ENCODE results near the gene ZBTB45.

Gene ZBTB45

GRCh38 chr19:58555369-58555885 lies 35.8 kb upstream of the ZBTB45 start:
- Histone ChIP-seq H4K8ac (ENCODE audit: low read depth, low read length) (peak overlapping the region; percentile 98), H3K4me3 (ENCODE audit: low read depth, low read length) (no peak overlapping the region), H3K4ac (ENCODE audit: low read depth, low read length) (peak overlapping the region; percentile 22), H2BK120ac (ENCODE audit: insufficient read depth, low read length, poor library complexity) (no peak overlapping the region), H3K9ac (ENCODE audit: low read length) (peak overlapping the region; percentile 64), H3K4me2 (ENCODE audit: low read length) (peak overlapping the region; percentile 90), H3K27ac (ENCODE audit: low read depth, low read length) (peak overlapping the region; percentile 89), H4K91ac (ENCODE audit: low read depth, low read length) (no peak overlapping the region), H3K79me1 (ENCODE audit: low read length) (peaks cover 26% of the 10 kb centered on the region), H2BK12ac (ENCODE audit: low read length) (no peak overlapping the region), H3K36me3 (ENCODE audit: control insufficient read depth in 1 of 2, insufficient read depth in 2 of 2, low read length in 2 of 2) (peaks cover 45% of the 10 kb centered on the region in 2 experiments), H3K79me2 (ENCODE audit: control insufficient read depth, insufficient read depth, low read length, poor library complexity) (peaks cover 27% of the 10 kb centered on the region), H3K9me3 (ENCODE audit: insufficient read depth, low read depth, low read length) (no peaks in the 10 kb centered on the region), H4K12ac (ENCODE audit: low read depth, low read length) (peak overlapping the region; percentile 9), H3K27me3 (ENCODE audit: insufficient read depth, low read length) (no peaks in the 10 kb centered on the region), H3K23ac (ENCODE audit: low read length) (no peak overlapping the region), H3K4me1 (ENCODE audit: control insufficient read depth in 1 of 2, insufficient read depth in 2 of 2, low read length in 2 of 2) (peaks cover 21 to 29% of the 10 kb centered on the region in 2 experiments), H2AK5ac (ENCODE audit: low read length) (peak overlapping the region; percentile 16), H3K14ac (ENCODE audit: low read length) (peak overlapping the region; percentile 47), H2AFZ (ENCODE audit: insufficient read depth, low read length, poor library complexity) (no peak overlapping the region), H2BK5ac (ENCODE audit: low read depth, low read length, poor library complexity) (peak overlapping the region; percentile 0), H3K18ac (ENCODE audit: low read length) (no peak overlapping the region)
- DNase-seq: no peak
- no CpG with 5 or more reads among the region's 4 CpGs for WGBS (ENCODE audit: extremely low coverage, insufficient coverage, insufficient read length)

- H3K79me2 ChIP-seq (ENCODE audit: control insufficient read depth, insufficient read depth, low read length, poor library complexity): peaks cover 27% of the 10 kb centered on the region
- no peaks in the 10 kb centered on the region for H3K9me3 ChIP-seq (ENCODE audit: insufficient read depth, low read depth, low read length)
- no CpG with 5 or more reads among the region's 69 CpGs for WGBS (ENCODE audit: extremely low coverage, insufficient coverage, insufficient read length)
- H2BK5ac ChIP-seq (ENCODE audit: low read depth, low read length, poor library complexity): peak within 1 kb of the TSS; percentile 55
- DNase-seq: peak; percentile 90 to 98
- peak within 1 kb of the TSS; percentile 92 for H2AK5ac ChIP-seq (ENCODE audit: low read length)
- H3K4me1 ChIP-seq (ENCODE audit: control insufficient read depth in 1 of 2, insufficient read depth in 2 of 2, low read length in 2 of 2): peaks cover 18 to 26% of the 10 kb centered on the region in 2 experiments
- H2BK12ac ChIP-seq (ENCODE audit: low read length): peak within 1 kb of the TSS; percentile 10
- peak within 1 kb of the TSS; percentile 68 for H2AFZ ChIP-seq (ENCODE audit: insufficient read depth, low read length, poor library complexity)
- peaks cover 52% of the 10 kb centered on the region in 2 experiments for H3K36me3 ChIP-seq (ENCODE audit: control insufficient read depth in 1 of 2, insufficient read depth in 2 of 2, low read length in 2 of 2)
- H3K27me3 ChIP-seq (ENCODE audit: insufficient read depth, low read length): no peaks in the 10 kb centered on the region
- peak within 1 kb of the TSS; percentile 59 for H2BK120ac ChIP-seq (ENCODE audit: insufficient read depth, low read length, poor library complexity)
- H4K8ac ChIP-seq (ENCODE audit: low read depth, low read length): peak within 1 kb of the TSS; percentile 98
- H3K4ac ChIP-seq (ENCODE audit: low read depth, low read length): peak within 1 kb of the TSS; percentile 78
- peak within 1 kb of the TSS; percentile 94 for H3K14ac ChIP-seq (ENCODE audit: low read length)
- H3K23ac ChIP-seq (ENCODE audit: low read length): no peak within 1 kb of the TSS
- peak within 1 kb of the TSS; percentile 91 for H4K12ac ChIP-seq (ENCODE audit: low read depth, low read length)
- H3K27ac ChIP-seq (ENCODE audit: low read depth, low read length): peak within 1 kb of the TSS; percentile 89
- peak within 1 kb of the TSS; percentile 82 for H3K4me3 ChIP-seq (ENCODE audit: low read depth, low read length)
- H3K9ac ChIP-seq (ENCODE audit: low read length): peak within 1 kb of the TSS; percentile 91
- peak within 1 kb of the TSS; percentile 71 for H3K18ac ChIP-seq (ENCODE audit: low read length)
- H3K4me2 ChIP-seq (ENCODE audit: low read length): peak within 1 kb of the TSS; percentile 90
- H3K79me1 ChIP-seq (ENCODE audit: low read length): peaks cover 24% of the 10 kb centered on the region
- peak within 1 kb of the TSS; percentile 94 for H4K91ac ChIP-seq (ENCODE audit: low read depth, low read length)
These were observed 35.1 kb upstream of the ZBTB45 start, which contains the start of gene CHMP2A for GRCh38 chr19:58554494-58555368. Gene CHMP2A, minus strand, starts transcription at chr19:58555105. Its CDS starts 893 bp downstream, at chr19:58554212.

GRCh38 chr19:58553799-58554493 lies 34.3 kb upstream of the ZBTB45 start:
- H3K18ac ChIP-seq (ENCODE audit: low read length): peak overlapping the region; percentile 71
- peak overlapping the region; percentile 82 for H3K4me3 ChIP-seq (ENCODE audit: low read depth, low read length)
- no peak overlapping the region for H3K23ac ChIP-seq (ENCODE audit: low read length)
- peak overlapping the region; percentile 91 for H3K9ac ChIP-seq (ENCODE audit: low read length)
- peak overlapping the region; percentile 94 for H4K91ac ChIP-seq (ENCODE audit: low read depth, low read length)
- H4K12ac ChIP-seq (ENCODE audit: low read depth, low read length): peak overlapping the region; percentile 91
- peaks cover 18% of the 10 kb centered on the region for H3K79me1 ChIP-seq (ENCODE audit: low read length)
- H2BK5ac ChIP-seq (ENCODE audit: low read depth, low read length, poor library complexity): peak overlapping the region; percentile 55
- H3K27me3 ChIP-seq (ENCODE audit: insufficient read depth, low read length): no peaks in the 10 kb centered on the region
- H2AK5ac ChIP-seq (ENCODE audit: low read length): peak overlapping the region; percentile 92
- H3K36me3 ChIP-seq (ENCODE audit: control insufficient read depth in 1 of 2, insufficient read depth in 2 of 2, low read length in 2 of 2): peaks cover 60% of the 10 kb centered on the region in 2 experiments
- H3K4me2 ChIP-seq (ENCODE audit: low read length): peak overlapping the region; percentile 90
- no CpG with 5 or more reads among the region's 18 CpGs for WGBS (ENCODE audit: extremely low coverage, insufficient coverage, insufficient read length)
- H3K79me2 ChIP-seq (ENCODE audit: control insufficient read depth, insufficient read depth, low read length, poor library complexity): peaks cover 23% of the 10 kb centered on the region
- no peak overlapping the region for H2AFZ ChIP-seq (ENCODE audit: insufficient read depth, low read length, poor library complexity)
- peak overlapping the region; percentile 78 for H3K4ac ChIP-seq (ENCODE audit: low read depth, low read length)
- H3K9me3 ChIP-seq (ENCODE audit: insufficient read depth, low read depth, low read length): peaks cover under 1% of the 10 kb centered on the region
- H3K27ac ChIP-seq (ENCODE audit: low read depth, low read length): peak overlapping the region; percentile 89
- H2BK12ac ChIP-seq (ENCODE audit: low read length): peak overlapping the region; percentile 10
- H4K8ac ChIP-seq (ENCODE audit: low read depth, low read length): peak overlapping the region; percentile 98
- no peak for DNase-seq
- peaks cover 17 to 25% of the 10 kb centered on the region in 2 experiments for H3K4me1 ChIP-seq (ENCODE audit: control insufficient read depth in 1 of 2, insufficient read depth in 2 of 2, low read length in 2 of 2)
- H3K14ac ChIP-seq (ENCODE audit: low read length): peak overlapping the region; percentile 94
- H2BK120ac ChIP-seq (ENCODE audit: insufficient read depth, low read length, poor library complexity): peak overlapping the region; percentile 59

- no peak overlapping the region for H3K14ac ChIP-seq (ENCODE audit: low read length)
- no peak overlapping the region for H2AK5ac ChIP-seq (ENCODE audit: low read length)
- no peak overlapping the region for H2BK5ac ChIP-seq (ENCODE audit: low read depth, low read length, poor library complexity)
- H4K91ac ChIP-seq (ENCODE audit: low read depth, low read length): no peak overlapping the region
- no peak overlapping the region for H2AFZ ChIP-seq (ENCODE audit: insufficient read depth, low read length, poor library complexity)
- DNase-seq: no peak
- no peaks in the 10 kb centered on the region for H3K27me3 ChIP-seq (ENCODE audit: insufficient read depth, low read length)
- no peak overlapping the region for H4K12ac ChIP-seq (ENCODE audit: low read depth, low read length)
- no peak overlapping the region for H3K9ac ChIP-seq (ENCODE audit: low read length)
- peaks cover 2% of the 10 kb centered on the region for H3K9me3 ChIP-seq (ENCODE audit: insufficient read depth, low read depth, low read length)
- H3K4me3 ChIP-seq (ENCODE audit: low read depth, low read length): no peak overlapping the region
- H3K36me3 ChIP-seq (ENCODE audit: control insufficient read depth in 1 of 2, insufficient read depth in 2 of 2, low read length in 2 of 2): peaks cover 73% of the 10 kb centered on the region in 2 experiments
- H3K4ac ChIP-seq (ENCODE audit: low read depth, low read length): no peak overlapping the region
- H3K27ac ChIP-seq (ENCODE audit: low read depth, low read length): no peak overlapping the region
- H3K4me2 ChIP-seq (ENCODE audit: low read length): no peak overlapping the region
- H3K79me2 ChIP-seq (ENCODE audit: control insufficient read depth, insufficient read depth, low read length, poor library complexity): peaks cover 14% of the 10 kb centered on the region
- no peak overlapping the region for H2BK12ac ChIP-seq (ENCODE audit: low read length)
- no peak overlapping the region for H2BK120ac ChIP-seq (ENCODE audit: insufficient read depth, low read length, poor library complexity)
- H3K18ac ChIP-seq (ENCODE audit: low read length): no peak overlapping the region
- WGBS (ENCODE audit: extremely low coverage, insufficient coverage, insufficient read length): no CpG with 5 or more reads among the region's 2 CpGs
- no peak overlapping the region for H3K23ac ChIP-seq (ENCODE audit: low read length)
- H3K4me1 ChIP-seq (ENCODE audit: control insufficient read depth in 1 of 2, insufficient read depth in 2 of 2, low read length in 2 of 2): peaks cover 17 to 25% of the 10 kb centered on the region in 2 experiments
- no peak overlapping the region for H4K8ac ChIP-seq (ENCODE audit: low read depth, low read length)
- H3K79me1 ChIP-seq (ENCODE audit: low read length): peaks cover 8% of the 10 kb centered on the region
These were observed 33.0 kb upstream of the ZBTB45 start for GRCh38 chr19:58552655-58553054.

All from trophoblast cell (in vitro differentiated cells and primary cell).